IPS-18a (cell line): ENCODE results near the gene IER3.
A peak's percentile ranks its signal among the peaks of the same experiment; 100 is the strongest.

Experiments
- H3K27ac ChIP-seq: one replicate; pipeline ENCODE4 v1.5.1; 2013; ENCODE audit warnings: low read length
- H3K27me3 ChIP-seq: one replicate; pipeline ENCODE4 v1.6.1; 2013; ENCODE audit warnings: mild to moderate bottlenecking, low read length; ENCODE audit not compliant: control insufficient read depth, insufficient read depth
- H3K36me3 ChIP-seq: one replicate; pipeline ENCODE4 v1.6.1; 2013; ENCODE audit warnings: low read depth, low read length; ENCODE audit not compliant: control insufficient read depth
- H3K4me1 ChIP-seq: one replicate; pipeline ENCODE4 v1.6.1; 2013; ENCODE audit warnings: low read depth, low read length; ENCODE audit not compliant: control insufficient read depth
- H3K4me3 ChIP-seq: one replicate; pipeline ENCODE4 v1.5.1; 2013; ENCODE audit warnings: low read length
- H3K9ac ChIP-seq: one replicate; pipeline ENCODE4 v1.6.1; 2013; ENCODE audit warnings: mild to moderate bottlenecking, low read length, moderate library complexity
- H3K9me3 ChIP-seq: one replicate; pipeline ENCODE4 v1.6.1; 2013; ENCODE audit warnings: low read depth, low read length; ENCODE audit not compliant: control insufficient read depth

Gene IER3, protein sequence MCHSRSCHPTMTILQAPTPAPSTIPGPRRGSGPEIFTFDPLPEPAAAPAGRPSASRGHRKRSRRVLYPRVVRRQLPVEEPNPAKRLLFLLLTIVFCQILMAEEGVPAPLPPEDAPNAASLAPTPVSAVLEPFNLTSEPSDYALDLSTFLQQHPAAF

DNA sequence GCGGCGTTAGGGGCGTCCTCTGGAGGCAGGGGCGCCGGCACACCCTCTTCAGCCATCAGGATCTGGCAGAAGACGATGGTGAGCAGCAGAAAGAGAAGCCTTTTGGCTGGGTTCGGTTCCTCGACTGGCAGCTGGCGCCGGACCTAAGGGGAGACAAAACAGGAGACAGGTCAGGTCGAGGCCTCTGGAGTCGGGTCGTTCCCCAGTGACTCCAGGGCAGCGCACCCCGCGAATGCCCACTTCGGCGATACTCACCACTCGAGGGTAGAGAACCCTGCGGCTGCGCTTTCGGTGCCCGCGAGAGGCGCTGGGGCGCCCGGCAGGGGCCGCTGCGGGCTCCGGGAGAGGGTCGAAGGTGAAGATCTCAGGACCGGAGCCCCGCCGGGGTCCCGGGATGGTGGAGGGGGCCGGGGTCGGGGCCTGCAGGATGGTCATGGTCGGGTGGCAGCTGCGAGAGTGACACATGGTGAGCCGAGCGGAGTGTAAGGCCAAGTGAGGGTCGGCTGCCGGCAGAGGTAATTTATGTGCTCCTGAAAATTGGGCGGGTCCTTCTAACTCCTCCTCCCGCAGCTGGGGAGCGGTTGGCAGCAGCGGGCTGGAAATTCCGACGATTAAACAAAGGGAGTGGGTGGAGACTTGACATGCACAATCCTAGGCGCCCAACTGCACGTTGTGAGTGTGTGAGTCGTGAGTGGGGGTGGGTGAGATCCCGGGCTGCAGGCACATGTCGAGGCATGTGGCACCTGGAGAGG lies at the start of gene IER3:
Gene IER3, minus strand, starts transcription at position 494 of the 752 bp plus-strand sequence. Its CDS starts 29 bp downstream, at position 465.
- Histone ChIP-seq H3K9me3 (no peaks in the 10 kb centered on the region), H3K9ac (peak within 1 kb of the TSS; percentile 71), H3K27ac (no peak within 1 kb of the TSS), H3K4me1 (peaks cover 11% of the 10 kb centered on the region), H3K27me3 (no peaks in the 10 kb centered on the region), H3K36me3 (peaks cover 12% of the 10 kb centered on the region), H3K4me3 (peak within 1 kb of the TSS; percentile 91)

DNA sequence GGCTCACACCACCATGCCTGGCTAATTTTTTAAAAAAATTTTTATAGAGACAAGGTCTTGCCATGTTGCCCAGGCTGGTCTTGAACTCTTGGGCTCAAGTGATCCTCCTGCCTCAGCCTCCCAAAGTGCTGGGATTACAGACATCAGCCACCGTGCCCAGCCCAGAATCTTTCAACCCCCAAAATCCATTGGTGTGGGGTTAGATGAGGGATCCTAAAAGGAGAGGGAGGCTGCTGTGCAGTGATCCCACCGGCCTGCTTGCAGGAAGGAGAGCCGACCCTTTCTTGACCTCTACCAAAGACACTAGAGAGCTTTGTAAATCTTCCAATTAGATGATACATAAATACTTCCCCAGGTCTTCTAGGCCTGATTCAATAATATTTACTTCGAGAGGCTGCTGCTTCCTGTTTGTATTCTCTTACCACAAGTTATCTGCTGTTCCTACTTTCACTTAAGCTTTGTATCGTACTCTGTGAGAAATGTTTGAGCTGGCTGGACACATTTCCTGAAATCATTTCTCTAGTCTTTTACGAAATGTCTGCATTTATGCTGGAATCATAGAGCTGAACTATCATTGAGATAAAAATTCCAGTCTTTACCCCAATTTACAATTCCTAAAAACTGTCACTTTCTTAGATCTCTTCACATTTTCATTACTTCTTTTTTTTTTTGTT lies 49.3 kb upstream of the IER3 start:
- Histone ChIP-seq H3K9ac (no peak overlapping the region), H3K9me3 (no peaks in the 10 kb centered on the region), H3K27ac (no peak overlapping the region), H3K4me1 (no peaks in the 10 kb centered on the region), H3K36me3 (no peaks in the 10 kb centered on the region), H3K4me3 (no peak overlapping the region), H3K27me3 (peaks cover 12% of the 10 kb centered on the region)

DNA sequence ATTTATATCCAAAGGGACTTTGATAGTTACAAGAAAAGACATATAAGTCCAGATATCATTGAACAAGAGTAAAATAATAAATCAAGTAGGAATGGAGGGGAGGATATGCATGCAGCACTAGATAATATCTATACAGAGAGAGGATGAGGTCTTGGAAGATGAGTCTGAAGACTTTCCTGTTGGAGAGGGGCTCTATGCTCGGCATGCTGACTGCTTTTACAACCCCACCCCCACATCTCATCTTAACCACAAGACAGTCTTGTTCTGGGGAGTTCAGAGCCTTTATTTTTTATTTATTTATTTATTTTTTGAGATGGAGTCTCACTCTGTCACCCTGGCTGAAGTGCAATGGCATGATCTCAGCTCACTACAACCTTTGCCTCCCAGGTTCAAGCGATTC lies 48.4 kb upstream of the IER3 start:
- Histone ChIP-seq H3K27me3 (peaks cover 12% of the 10 kb centered on the region), H3K4me1 (no peaks in the 10 kb centered on the region), H3K9me3 (no peaks in the 10 kb centered on the region), H3K4me3 (no peak overlapping the region), H3K36me3 (no peaks in the 10 kb centered on the region), H3K9ac (no peak overlapping the region), H3K27ac (no peak overlapping the region)

DNA sequence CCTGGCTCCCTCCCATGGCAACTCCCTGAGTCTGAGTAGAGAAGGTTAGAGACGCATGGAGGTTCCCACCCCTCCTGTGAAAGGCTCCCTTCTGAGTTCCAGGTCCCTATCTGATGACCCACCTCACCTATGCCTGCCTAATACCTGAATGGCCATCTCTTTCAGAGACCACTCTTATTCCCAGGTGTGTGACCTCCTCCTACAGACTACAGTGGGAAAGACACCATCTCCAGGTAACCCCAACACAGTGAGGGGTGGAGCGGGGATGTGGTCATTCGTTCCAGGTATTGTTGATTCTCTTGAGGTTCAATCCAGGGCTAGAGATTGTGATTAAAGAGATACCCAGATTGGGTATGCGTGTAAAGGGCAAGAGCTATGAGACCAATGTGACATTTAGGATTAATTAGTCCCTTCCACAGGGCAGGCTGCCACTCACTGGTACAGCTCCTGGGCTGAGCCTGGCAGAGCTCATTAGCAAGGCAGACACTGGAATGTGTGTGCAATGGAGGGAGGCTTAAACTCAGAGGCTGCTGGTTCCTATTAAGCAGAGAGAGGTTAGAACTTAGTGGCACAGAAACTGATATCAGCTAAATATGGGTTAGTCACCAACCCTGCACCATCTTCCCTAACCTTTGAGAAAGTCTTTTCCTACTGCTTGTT lies 46.5 kb upstream of the IER3 start:
- H3K36me3 ChIP-seq, result no peaks in the 10 kb centered on the region
- no peaks in the 10 kb centered on the region for H3K4me1 ChIP-seq
- no peak overlapping the region for H3K27ac ChIP-seq
- H3K27me3 ChIP-seq, result peaks cover 12% of the 10 kb centered on the region
- H3K9ac ChIP-seq, result no peak overlapping the region
- H3K4me3 ChIP-seq, result no peak overlapping the region
- H3K9me3 ChIP-seq, result no peaks in the 10 kb centered on the region

DNA sequence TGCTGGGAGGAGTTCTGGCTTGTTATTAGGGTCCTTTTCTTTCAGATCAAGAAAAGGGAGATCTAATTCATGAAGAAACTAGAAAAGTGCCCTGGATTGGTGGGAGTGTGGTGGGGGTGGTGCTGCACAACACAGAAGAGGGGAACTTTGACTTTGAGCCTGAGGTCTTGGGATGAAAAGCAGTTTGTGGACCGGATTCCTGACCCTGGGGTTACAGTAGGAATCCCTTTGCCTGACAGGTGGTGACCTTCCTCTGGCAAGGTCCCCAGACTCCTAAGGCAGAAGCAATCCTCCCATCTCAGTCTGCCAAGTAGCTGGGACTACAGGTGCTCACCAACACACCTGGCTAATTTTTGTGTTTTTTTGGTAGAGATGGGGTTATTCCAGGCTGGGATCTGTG lies 45.3 kb upstream of the IER3 start:
- Histone ChIP-seq H3K9ac (no peak overlapping the region), H3K36me3 (no peaks in the 10 kb centered on the region), H3K4me1 (no peaks in the 10 kb centered on the region), H3K4me3 (no peak overlapping the region), H3K9me3 (no peaks in the 10 kb centered on the region), H3K27me3 (peaks cover 12% of the 10 kb centered on the region), H3K27ac (no peak overlapping the region)

DNA sequence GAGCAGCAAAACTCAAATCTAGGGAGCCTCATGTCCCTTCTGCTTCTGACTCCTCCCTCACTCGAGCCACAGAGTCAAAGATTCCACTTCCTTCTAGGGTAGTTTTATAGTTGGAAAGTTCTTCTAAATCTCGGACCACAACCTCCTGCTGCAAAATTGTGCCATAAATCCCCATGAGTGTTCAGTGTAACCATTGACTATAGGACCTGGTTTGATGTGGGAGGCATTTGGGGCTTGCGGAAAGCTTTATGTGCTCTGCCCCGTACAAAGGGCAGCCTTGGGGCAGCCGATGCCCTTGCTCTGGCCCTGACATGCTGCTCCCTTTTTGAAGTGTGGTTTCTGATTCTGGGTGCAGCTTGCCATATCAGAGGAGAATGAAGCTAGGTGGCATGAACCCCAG lies 43.6 kb upstream of the IER3 start:
- Histone ChIP-seq H3K27me3 (peaks cover 12% of the 10 kb centered on the region), H3K9ac (no peak overlapping the region), H3K4me1 (no peaks in the 10 kb centered on the region), H3K9me3 (no peaks in the 10 kb centered on the region), H3K4me3 (no peak overlapping the region), H3K27ac (no peak overlapping the region), H3K36me3 (no peaks in the 10 kb centered on the region)

DNA sequence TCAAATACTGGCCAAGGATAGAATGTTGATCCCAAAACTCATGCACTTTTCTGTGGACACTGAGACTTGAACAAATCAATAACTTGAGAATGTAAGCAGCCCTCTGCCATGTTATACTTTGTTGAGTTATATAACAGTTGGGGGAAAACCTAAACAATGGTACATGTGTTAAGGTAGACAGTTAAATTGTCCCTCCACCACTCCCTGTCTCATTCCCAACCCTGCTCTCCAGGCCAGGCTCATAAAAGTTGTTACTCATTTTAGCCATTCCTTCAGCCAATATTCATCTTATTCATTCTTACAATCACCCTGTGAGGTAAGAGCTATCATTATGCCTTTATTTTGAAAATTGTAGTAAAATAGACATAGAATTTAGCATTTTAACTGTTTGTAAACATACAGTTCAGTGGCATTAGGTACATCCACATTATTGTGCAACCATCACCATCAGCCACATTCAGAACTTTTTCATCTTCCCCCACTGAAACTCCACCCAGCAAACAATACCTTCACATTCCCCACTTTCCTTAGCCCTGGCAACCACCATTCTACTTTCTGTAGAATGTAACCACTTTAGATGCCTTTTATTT lies 38.2 kb upstream of the IER3 start:
- H3K36me3 ChIP-seq, result no peaks in the 10 kb centered on the region
- no peak overlapping the region for H3K27ac ChIP-seq
- H3K4me3 ChIP-seq, result no peak overlapping the region
- H3K9me3 ChIP-seq, result no peaks in the 10 kb centered on the region
- no peaks in the 10 kb centered on the region for H3K27me3 ChIP-seq
- H3K4me1 ChIP-seq, result no peaks in the 10 kb centered on the region
- no peak overlapping the region for H3K9ac ChIP-seq

DNA sequence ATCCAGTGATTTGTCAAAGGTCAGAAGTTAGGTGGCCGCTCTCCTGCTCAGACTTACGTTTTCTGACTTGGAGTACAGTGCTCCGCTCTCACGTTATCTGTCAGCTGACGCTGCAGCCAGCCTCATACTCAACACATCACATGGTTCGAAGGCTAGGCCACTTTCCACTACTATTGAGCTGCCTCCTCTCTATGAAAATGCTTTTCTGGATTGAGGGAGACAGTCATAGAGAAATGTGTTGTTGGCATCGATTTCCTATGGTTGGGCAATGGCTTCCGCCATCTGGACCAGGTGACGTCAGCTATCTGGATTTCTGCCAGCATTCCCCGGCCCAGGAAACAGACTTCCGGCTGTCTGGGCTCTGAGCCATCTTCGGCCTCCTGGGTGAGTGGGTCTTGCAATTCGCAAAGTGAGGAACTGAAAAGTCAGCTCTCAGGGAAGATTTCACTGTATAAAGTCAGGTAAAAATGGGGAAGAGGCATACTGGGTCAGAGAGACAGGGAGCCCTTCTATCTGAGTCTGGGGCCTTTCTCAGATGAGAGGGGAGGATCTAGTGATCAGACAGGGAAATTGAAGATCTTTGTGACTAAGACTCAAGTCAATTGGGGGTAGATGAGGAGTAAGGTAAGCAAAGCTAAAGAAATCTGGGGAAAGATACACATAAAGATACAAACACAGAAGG lies 37.5 kb upstream of the IER3 start:
- no peaks in the 10 kb centered on the region for H3K27me3 ChIP-seq
- no peak overlapping the region for H3K9ac ChIP-seq
- H3K27ac ChIP-seq, result no peak overlapping the region
- no peaks in the 10 kb centered on the region for H3K9me3 ChIP-seq
- H3K4me1 ChIP-seq, result no peaks in the 10 kb centered on the region
- no peaks in the 10 kb centered on the region for H3K36me3 ChIP-seq
- no peak overlapping the region for H3K4me3 ChIP-seq

DNA sequence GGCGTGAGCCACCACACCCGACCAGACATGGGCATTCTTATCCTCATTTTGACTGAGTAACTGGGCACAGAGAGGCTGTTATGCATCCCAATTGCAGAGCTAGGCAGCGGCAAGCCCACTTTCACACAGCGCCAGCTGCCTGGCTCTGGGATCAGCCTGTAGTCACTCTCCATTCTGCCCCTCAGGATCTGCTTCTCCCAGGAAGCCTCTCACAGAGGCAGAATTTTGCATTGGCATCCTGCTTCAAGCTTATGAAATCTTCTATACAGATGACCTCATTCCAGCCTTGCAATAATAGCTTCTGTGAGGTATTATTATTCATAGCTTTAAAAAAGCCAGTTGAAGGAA lies 37.0 kb upstream of the IER3 start:
- H3K4me3 ChIP-seq, result no peak overlapping the region
- H3K27me3 ChIP-seq, result no peaks in the 10 kb centered on the region
- no peak overlapping the region for H3K9ac ChIP-seq
- H3K9me3 ChIP-seq, result no peaks in the 10 kb centered on the region
- no peaks in the 10 kb centered on the region for H3K4me1 ChIP-seq
- H3K27ac ChIP-seq, result no peak overlapping the region
- no peaks in the 10 kb centered on the region for H3K36me3 ChIP-seq

DNA sequence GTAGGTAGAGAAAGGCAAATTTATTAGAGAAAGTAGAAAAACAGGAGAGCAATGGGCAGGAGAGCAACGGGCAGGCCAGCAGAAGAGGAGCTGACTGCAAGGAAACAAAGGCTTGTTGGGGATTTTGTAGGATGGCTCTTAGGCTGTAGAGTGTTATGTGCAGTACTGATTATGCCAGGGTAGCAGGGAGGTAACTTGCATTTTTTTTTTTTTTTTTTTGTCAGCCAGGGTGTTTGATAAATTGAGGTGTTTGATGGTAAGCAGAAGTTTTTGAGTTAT lies 36.2 kb upstream of the IER3 start:
- Histone ChIP-seq H3K9ac (no peak overlapping the region), H3K36me3 (no peaks in the 10 kb centered on the region), H3K4me3 (no peak overlapping the region), H3K9me3 (no peaks in the 10 kb centered on the region), H3K27me3 (no peaks in the 10 kb centered on the region), H3K27ac (no peak overlapping the region), H3K4me1 (no peaks in the 10 kb centered on the region)
